HCT116 (cell line): ENCODE results near the gene PNISR. TPM values are rescaled to one million over a fixed set of nuclear protein-coding genes. Genes with fewer than 3 reads are reported as not detected.

ENCODE experiments used
- ATAC-seq: fragments of 200-7000 bp; cut with Tn5 transposase; 2 replicates; pipeline ENCODE4 v1.9.1; 2020; ENCODE audit warnings: mild to moderate bottlenecking, moderate library complexity
- BruUV-seq: library from RNA; stranded (reverse); fragments of 400-500 nt; replicated peaks from 2 replicates; lab custom pipeline; 2021; lab: Mats Ljungman, UMichigan
- CTCF ChIA-PET: fragments of 300-600 bp; sonication (Branson Sonifier 250); formaldehyde crosslinking; loops from one replicate; lab custom pipeline; 2021; ENCODE audit warnings: antibody characterized with exemption; lab: Charles Lee
- POLR2A ChIA-PET: fragments of 300-600, 350-600 bp; sonication (Branson Sonifier 250); formaldehyde crosslinking; loops from one replicate; lab custom pipeline; 2021; ENCODE audit warnings: antibody characterized with exemption; lab: Charles Lee
- RAD21 ChIA-PET, 2 experiments: fragments of 300-600 bp; sonication (Branson Sonifier 250); formaldehyde crosslinking; loops; one replicate each; lab custom pipeline; 2023; ENCODE audit warnings: low total read pairs in 2 of 2; ENCODE audit not compliant: uncharacterized antibody in 2 of 2, unreplicated experiment in 2 of 2, low non-redundant PET in 1 of 2; lab: Charles Lee
- DNase-seq: peaks from one replicate; pipeline ENCODE4 v3.0.0-alpha.2; 2010; ENCODE audit warnings: low read depth, low spot score
- H2AFZ ChIP-seq: fragments of 200-600 bp; shearing (Covaris generic), sonication (generic); 2 replicates; pipeline ENCODE4 v1.6.1; 2017; ENCODE audit warnings: low read depth, mixed run types, mixed read lengths, antibody characterized with exemption, low read length; ENCODE audit not compliant: poor library complexity, severe bottlenecking
- H3K27ac ChIP-seq: 2 replicates; pipeline ENCODE4 v1.5.1; 2012; ENCODE audit warnings: low read depth, low read length
- H3K27me3 ChIP-seq: fragments of 200-600 bp; sonication (generic); 2 replicates; pipeline ENCODE4 v1.6.1; 2016; ENCODE audit warnings: mixed run types, low read length, mixed read lengths; ENCODE audit not compliant: insufficient read depth
- H3K36me3 ChIP-seq, 2 experiments: fragments of 200-500 bp in 1 of 2; fragments of 200-600 bp in 1 of 2; sonication (Bioruptor generic) in 1 of 2; sonication (generic) in 1 of 2; 2 replicates each; pipeline versions ENCODE4 v1.5.1 to v1.6.1; 2014 to 2016; ENCODE audit warnings: low read length in 2 of 2, inconsistent platforms in 1 of 2, mixed read lengths in 1 of 2, mixed run types in 1 of 2; ENCODE audit not compliant: insufficient read depth in 2 of 2, control insufficient read depth in 1 of 2
- H3K4me1 ChIP-seq, 2 experiments: fragments of 200-600 bp in 1 of 2; sonication (generic) in 1 of 2; 2 replicates each; pipeline versions ENCODE4 v1.5.1 to v1.6.1; 2012 to 2017; ENCODE audit warnings: low read length in 2 of 2, inconsistent platforms in 1 of 2, mild to moderate bottlenecking in 1 of 2, mixed read lengths in 1 of 2, mixed run types in 1 of 2, moderate library complexity in 1 of 2; ENCODE audit not compliant: insufficient read depth in 2 of 2, control insufficient read depth in 1 of 2
- H3K4me2 ChIP-seq: fragments of 200-600 bp; sonication (generic); 2 replicates; pipeline ENCODE4 v1.6.1; 2017; ENCODE audit warnings: mixed run types, low read length, mixed read lengths
- H3K4me3 ChIP-seq, 2 experiments: fragments of 200-600 bp in 1 of 2; sonication (generic) in 1 of 2; replicated peaks in 1 of 2; 2 replicates each; pipeline ENCODE4 v1.5.1; 2011 to 2016; ENCODE audit warnings: low read length in 2 of 2, control low read depth in 1 of 2, low read depth in 1 of 2, mild to moderate bottlenecking in 1 of 2, mixed read lengths in 1 of 2, mixed run types in 1 of 2
- H3K79me2 ChIP-seq: fragments of 200-600 bp; sonication (generic); 2 replicates; pipeline ENCODE4 v1.6.1; 2017; ENCODE audit warnings: mild to moderate bottlenecking, mixed run types, low read length, moderate library complexity, mixed read lengths; ENCODE audit not compliant: insufficient read depth
- H3K9ac ChIP-seq: fragments of 200-600 bp; sonication (generic); 2 replicates; pipeline ENCODE4 v1.6.1; 2016; ENCODE audit warnings: low read length, mixed read lengths
- H3K9me2 ChIP-seq: fragments of 200-600 bp; sonication (generic), shearing (Covaris generic); 2 replicates; pipeline ENCODE4 v1.6.1; 2017; ENCODE audit warnings: mixed run types, mild to moderate bottlenecking, moderate library complexity; ENCODE audit not compliant: insufficient read depth
- H3K9me3 ChIP-seq, 2 experiments: fragments of 200-500 bp in 1 of 2; fragments of 200-600 bp in 1 of 2; sonication (Bioruptor generic) in 1 of 2; sonication (generic) in 1 of 2; 2 replicates each; pipeline ENCODE4 v1.6.1; 2014 to 2017; ENCODE audit warnings: low read length in 2 of 2, mixed read lengths in 2 of 2, inconsistent platforms in 1 of 2, low read depth in 1 of 2, mild to moderate bottlenecking in 1 of 2, mixed run types in 1 of 2, moderate library complexity in 1 of 2; ENCODE audit not compliant: control insufficient read depth in 1 of 2, insufficient read depth in 1 of 2
- H4K20me1 ChIP-seq: fragments of 200-600 bp; sonication (generic), shearing (Covaris generic); 2 replicates; pipeline ENCODE4 v1.6.1; 2017; ENCODE audit warnings: mixed run types, mild to moderate bottlenecking, moderate library complexity; ENCODE audit not compliant: insufficient read depth
- ATF3 ChIP-seq: IDR thresholded peaks from 2 replicates; pipeline ENCODE4 v1.6.1; 2012
- CEBPB ChIP-seq: IDR thresholded peaks from 2 replicates; pipeline ENCODE4 v1.6.1; 2012; ENCODE audit warnings: low read depth
- CTCF ChIP-seq, 3 experiments: fragments of 200-600 bp in 1 of 3; sonication (generic) in 1 of 3; IDR thresholded peaks in 2 of 3; conservative IDR thresholded peaks in 1 of 3; 2 replicates each; pipeline ENCODE4 v1.5.1; 2012 to 2017; ENCODE audit warnings: low read depth in 2 of 3, low read length in 2 of 3, antibody characterized with exemption in 1 of 3, borderline replicate concordance in 1 of 3, control low read depth in 1 of 3, mild to moderate bottlenecking in 1 of 3, mixed read lengths in 1 of 3, mixed run types in 1 of 3, moderate library complexity in 1 of 3; ENCODE audit not compliant: insufficient read depth in 1 of 3
- ELF1 ChIP-seq: IDR thresholded peaks from 2 replicates; pipeline ENCODE4 v1.6.1; 2012; ENCODE audit warnings: low read depth, borderline replicate concordance
- EZH2 ChIP-seq: fragments of 200-600 bp; sonication (generic); IDR thresholded peaks from 2 replicates; pipeline ENCODE4 v1.6.1; 2017; ENCODE audit warnings: antibody characterized with exemption, mixed run types
- EZH2phosphoT487 ChIP-seq: fragments of 200-600 bp; IDR thresholded peaks from 2 replicates; pipeline ENCODE4 v1.6.1; 2018; ENCODE audit warnings: antibody characterized with exemption, borderline replicate concordance
- JUND ChIP-seq: IDR thresholded peaks from 2 replicates; pipeline ENCODE4 v1.6.1; 2012
- MAX ChIP-seq: IDR thresholded peaks from 2 replicates; pipeline ENCODE4 v1.6.1; 2012
- RAD21 ChIP-seq: IDR thresholded peaks from 2 replicates; pipeline ENCODE4 v1.6.1; 2012; ENCODE audit warnings: low read depth, mild to moderate bottlenecking
- SIN3A ChIP-seq: IDR thresholded peaks from 2 replicates; pipeline ENCODE4 v1.6.1; 2012; ENCODE audit warnings: low read depth
- SP1 ChIP-seq: IDR thresholded peaks from 2 replicates; pipeline ENCODE4 v1.6.1; 2012; ENCODE audit warnings: low read depth
- SRF ChIP-seq: IDR thresholded peaks from 2 replicates; pipeline ENCODE4 v1.6.1; 2012; ENCODE audit warnings: low read depth
- TCF7L2 ChIP-seq: IDR thresholded peaks from 2 replicates; pipeline ENCODE4 v1.7.0; 2011; ENCODE audit warnings: borderline replicate concordance, inconsistent platforms; ENCODE audit not compliant: insufficient read depth, insufficient read length; ENCODE audit errors: extremely low read depth
- ZBTB33 ChIP-seq: IDR thresholded peaks from 2 replicates; pipeline ENCODE4 v1.6.1; 2011; ENCODE audit warnings: mild to moderate bottlenecking, low read length, moderate library complexity; ENCODE audit not compliant: insufficient replicate concordance; ENCODE audit errors: extremely low read depth
- ZFX ChIP-seq: fragments of 450-650 bp; IDR thresholded peaks from 2 replicates; pipeline ENCODE4 v1.6.1; 2017
- ZNF274 ChIP-seq: fragments of 200-500 bp; sonication (Bioruptor generic); IDR thresholded peaks from 2 replicates; pipeline ENCODE4 v1.6.1; 2014; ENCODE audit warnings: mild to moderate bottlenecking, low read depth, low read length, inconsistent platforms
- intact Hi-C: fragments of 100-400 bp; cut with micrococcal nuclease; formaldehyde crosslinking; loops from 2 replicates; pipeline ENCODE4 v1.10.0; 2022
- total RNA-seq: library from RNA; stranded (reverse); gene quantifications from one replicate; pipeline ENCODE4 v1.2.1, GENCODE V29; 2021; ENCODE audit not compliant: unreplicated experiment

Gene PNISR
- total RNA-seq, 1 experiment from 2014 or later, result 97.1 TPM

GRCh38 chr6:99432877-99433276 lies 7.8 kb upstream of the PNISR start (continued):
- TF ChIP-seq ELF1 (no peak), CTCF (IDR thresholded peaks at IDR 0.05 in 2 of 3, conservative IDR thresholded peaks at IDR 0.05 in 1 of 3; ENCODE audit: borderline replicate concordance in 1 of 3, insufficient read depth in 1 of 3, low read depth in 2 of 3, low read length in 2 of 3) (no peak), SP1 (no peak), ZBTB33 (no peak), RAD21 (no peak), ATF3 (no peak), CEBPB (no peak), EZH2 (no peak)

DNA sequence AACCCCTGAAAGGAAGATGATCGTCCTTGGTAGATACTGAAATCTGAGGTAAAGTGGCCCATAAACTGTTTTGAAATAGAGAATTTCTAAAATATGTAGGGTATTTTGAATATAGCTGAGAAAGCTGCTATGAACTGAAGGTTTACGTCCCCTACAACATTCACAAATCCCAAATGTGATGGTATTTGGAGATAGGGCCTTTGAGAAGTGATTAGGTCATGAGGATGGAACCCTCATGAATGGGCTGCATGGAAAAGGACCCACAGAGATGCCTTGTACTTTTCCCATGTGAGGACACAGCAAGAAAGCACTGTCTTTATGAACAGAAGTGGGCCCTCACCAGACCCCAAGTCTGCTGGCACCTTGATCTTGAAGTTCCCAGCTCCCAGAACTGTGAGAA lies 6.8 kb upstream of the PNISR start:
- ChIA-PET RAD21 (no interaction called here), CTCF (no interaction called here), POLR2A (no interaction called here)
- intact Hi-C loops, result no loop called here
- no peak overlapping the region for H3K4me2 ChIP-seq
- H3K9me3 ChIP-seq, result no peaks in the 10 kb centered on the region
- H3K36me3 ChIP-seq, result no peaks in the 10 kb centered on the region
- H3K9ac ChIP-seq, result no peak overlapping the region
- H2AFZ ChIP-seq, result no peak overlapping the region
- BruUV-seq, result no TSS peak
- peaks cover 15% of the 10 kb centered on the region for H3K79me2 ChIP-seq
- no peak for TF ChIP-seq ZNF274
- TF ChIP-seq TCF7L2, result no peak
- no peak for TF ChIP-seq EZH2
- no peak for TF ChIP-seq SIN3A
- no peak for TF ChIP-seq SP1
- TF ChIP-seq ZFX, result no peak
- TF ChIP-seq EZH2phosphoT487, result no peak
- TF ChIP-seq CTCF (IDR thresholded peaks at IDR 0.05 in 2 of 3, conservative IDR thresholded peaks at IDR 0.05 in 1 of 3; ENCODE audit: borderline replicate concordance in 1 of 3, insufficient read depth in 1 of 3, low read depth in 2 of 3, low read length in 2 of 3), result no peak
- TF ChIP-seq ZBTB33, result no peak
- TF ChIP-seq SRF, result no peak
- TF ChIP-seq MAX, result no peak
- TF ChIP-seq ATF3, result no peak
- TF ChIP-seq JUND, result no peak
- H3K4me3 ChIP-seq, result no peak overlapping the region
- no peak overlapping the region for H3K27ac ChIP-seq
- H3K4me1 ChIP-seq, result peaks cover 3 to 7% of the 10 kb centered on the region in 2 experiments; a peak in 2 of 4 replicates
- ATAC-seq (no peak), DNase-seq (no peak)
- H3K27me3 ChIP-seq, result no peaks in the 10 kb centered on the region
- no peaks in the 10 kb centered on the region for H3K9me2 ChIP-seq
- no peaks in the 10 kb centered on the region for H4K20me1 ChIP-seq
